NT2/D1 (cell line): Measurements from ENCODE around the gene BSND.

Experiments
- YY1 ChIP-seq: IDR thresholded peaks from 2 replicates; pipeline ENCODE4 v1.6.1; 2011; ENCODE audit not compliant: insufficient read length, insufficient read depth
- ZNF274 ChIP-seq: IDR thresholded peaks from 2 replicates; pipeline ENCODE4 v1.6.1; 2011; ENCODE audit warnings: mild to moderate bottlenecking, low read depth, low read length

- TF ChIP-seq YY1 = no peak
- TF ChIP-seq ZNF274 = no peak
Observed at GRCh38 chr1:55047611-55048010, 48.9 kb downstream of the BSND start.
